PFSK-1 (cell line): ENCODE measurements around the gene PPARA.

Source experiments
- FOXP2 ChIP-seq: optimal IDR thresholded peaks from 2 replicates; pipeline ENCODE3; 2011; ENCODE audit warnings: borderline replicate concordance, control low read depth, inconsistent platforms; ENCODE audit not compliant: insufficient read depth; ENCODE audit errors: extremely low read length, extremely low read depth
- POLR2AphosphoS5 ChIP-seq: IDR thresholded peaks from 2 replicates; pipeline ENCODE4 v1.6.1; 2012; ENCODE audit warnings: low read depth, mild to moderate bottlenecking, control low read depth, low read length, moderate library complexity
- REST ChIP-seq, 2 experiments: IDR thresholded peaks; 2 replicates each; pipeline versions ENCODE4 v1.6.1 to v1.8.0; 2011 to 2012; ENCODE audit warnings: low read depth in 2 of 2, low read length in 2 of 2, control low read depth in 1 of 2, inconsistent platforms in 1 of 2, mild to moderate bottlenecking in 1 of 2, moderate library complexity in 1 of 2; ENCODE audit not compliant: insufficient read depth in 1 of 2
- SIN3A ChIP-seq: IDR thresholded peaks from 2 replicates; pipeline ENCODE4 v1.6.1; 2012; ENCODE audit warnings: mild to moderate bottlenecking, low read length, moderate library complexity, borderline replicate concordance; ENCODE audit not compliant: insufficient read depth
- TAF1 ChIP-seq: IDR thresholded peaks from 2 replicates; pipeline ENCODE4 v1.6.1; 2012; ENCODE audit warnings: low read length, control low read depth, borderline replicate concordance; ENCODE audit not compliant: insufficient read depth

Gene PPARA

GRCh38 chr22:46145361-46145851 lies 4.9 kb upstream of the PPARA start:
- TF ChIP-seq TAF1 (no peak), SIN3A (no peak), REST (IDR thresholded peaks at IDR 0.05; ENCODE audit: insufficient read depth in 1 of 2, low read depth in 2 of 2, low read length in 2 of 2) (no peak), POLR2AphosphoS5 (no peak)

- no peak for TF ChIP-seq REST (IDR thresholded peaks at IDR 0.05; ENCODE audit: insufficient read depth in 1 of 2, low read depth in 2 of 2, low read length in 2 of 2)
- TF ChIP-seq POLR2AphosphoS5, result no peak
- TF ChIP-seq SIN3A, result no peak
Observed at GRCh38 chr22:46145896-46146295, 4.4 kb upstream of the PPARA start.

- no peak for TF ChIP-seq FOXP2
- no peak for TF ChIP-seq SIN3A
- no peak for TF ChIP-seq REST (IDR thresholded peaks at IDR 0.05; ENCODE audit: insufficient read depth in 1 of 2, low read depth in 2 of 2, low read length in 2 of 2)
- TF ChIP-seq POLR2AphosphoS5, result no peak
- no peak for TF ChIP-seq TAF1
Observed at GRCh38 chr22:46146329-46146728, 4.0 kb upstream of the PPARA start.

GRCh38 chr22:46147061-46147460 lies 3.3 kb upstream of the PPARA start:
- TF ChIP-seq SIN3A (no peak), FOXP2 (no peak), TAF1 (no peak), REST (IDR thresholded peaks at IDR 0.05; ENCODE audit: insufficient read depth in 1 of 2, low read depth in 2 of 2, low read length in 2 of 2) (no peak), POLR2AphosphoS5 (no peak)
